GM12878 (cell line): ENCODE measurements around the gene MSI2. TPM values are rescaled to one million over a fixed set of nuclear protein-coding genes. Genes with fewer than 3 reads are reported as not detected.

ENCODE experiments used
- ATAC-seq: fragments of 200-7000 bp; cut with Tn5 transposase; 3 replicates; pipeline ENCODE4 v1.9.1; 2020; ENCODE audit warnings: mild to moderate bottlenecking, moderate library complexity
- BruUV-seq: library from RNA; stranded (reverse); fragments of 400-500 nt; replicated peaks from 2 replicates; lab custom pipeline; 2021; lab: Mats Ljungman, UMichigan
- CTCF ChIA-PET: fragments of 300-600 bp; sonication (Branson Sonifier 250); formaldehyde crosslinking; extraction: SDS; loops from one replicate; lab custom pipeline; 2021; ENCODE audit warnings: inconsistent platforms; lab: Yijun Ruan, JAX
- POLR2A ChIA-PET: fragments of 350-600 bp; formaldehyde crosslinking; extraction: SDS; loops from one replicate; lab custom pipeline; 2021; ENCODE audit warnings: inconsistent platforms; lab: Charles Lee
- RAD21 ChIA-PET: fragments of 300-600 bp; sonication (Branson Sonifier 250); formaldehyde crosslinking; loops from one replicate; lab custom pipeline; 2023; ENCODE audit warnings: antibody characterized with exemption; ENCODE audit not compliant: unreplicated experiment; lab: Charles Lee
- SMC1A ChIA-PET: fragments of 300-600 bp; sonication (Branson Sonifier 250); formaldehyde crosslinking; loops from one replicate; lab custom pipeline; 2023; ENCODE audit not compliant: unreplicated experiment, uncharacterized antibody; lab: Charles Lee
- DNase-seq: peaks from one replicate; pipeline ENCODE4 v3.0.0-alpha.2; 2011; ENCODE audit warnings: low read depth, low spot score
- FAIRE-seq: peaks from 3 replicates; lab custom pipeline; 2011; peaks lifted over from hg19 to GRCh38; lab: Jason Lieb, UNC
- H2AFZ ChIP-seq: 2 replicates; pipeline ENCODE4 v1.6.0; 2011; ENCODE audit warnings: low read depth, low read length, control low read depth; ENCODE audit not compliant: control insufficient read depth
- H3K27ac ChIP-seq: 2 replicates; pipeline ENCODE4 v1.5.1; 2011; ENCODE audit warnings: control low read depth; ENCODE audit not compliant: control insufficient read depth, insufficient read depth
- H3K27me3 ChIP-seq, 2 experiments: replicated peaks in 1 of 2; 2 replicates each; pipeline versions ENCODE4 v1.6.0 to v1.6.1; 2011; ENCODE audit warnings: low read length in 1 of 2; ENCODE audit not compliant: control insufficient read depth in 2 of 2, insufficient read depth in 2 of 2
- H3K36me3 ChIP-seq, 2 experiments: 2 replicates each; pipeline ENCODE4 v1.5.1; 2011; ENCODE audit warnings: low read length in 1 of 2; ENCODE audit not compliant: control insufficient read depth in 2 of 2, insufficient read depth in 2 of 2
- H3K4me1 ChIP-seq: 2 replicates; pipeline ENCODE4 v1.6.1; 2011; ENCODE audit warnings: mild to moderate bottlenecking, low read length, moderate library complexity, mixed read lengths; ENCODE audit not compliant: control insufficient read depth, insufficient read depth
- H3K4me2 ChIP-seq: 2 replicates; pipeline ENCODE4 v1.6.0; 2011; ENCODE audit warnings: control low read depth; ENCODE audit not compliant: control insufficient read depth, insufficient read depth
- H3K4me3 ChIP-seq: fragments of 200-600 bp; sonication (generic); 2 replicates; pipeline ENCODE4 v1.5.1; 2016
- H3K79me2 ChIP-seq: 2 replicates; pipeline ENCODE4 v1.6.0; 2011; ENCODE audit warnings: low read length; ENCODE audit not compliant: control insufficient read depth, insufficient read depth
- H3K9ac ChIP-seq: 2 replicates; pipeline ENCODE4 v1.8.0; 2011; ENCODE audit warnings: low read length, control low read depth, mixed read lengths; ENCODE audit not compliant: control insufficient read depth, insufficient read depth
- H3K9me3 ChIP-seq: replicated peaks from 3 replicates; pipeline ENCODE4 v1.5.1; 2011; ENCODE audit warnings: mild to moderate bottlenecking, low read length; ENCODE audit not compliant: control insufficient read depth, insufficient read depth
- H4K20me1 ChIP-seq: 2 replicates; pipeline ENCODE4 v1.6.0; 2011; ENCODE audit not compliant: control insufficient read depth, insufficient read depth
- BMI1 ChIP-seq: fragments of 450-650 bp; IDR thresholded peaks from 2 replicates; pipeline ENCODE4 v1.6.1; 2016; ENCODE audit warnings: mild to moderate bottlenecking, moderate library complexity, borderline replicate concordance
- EGR1 ChIP-seq, 2 experiments: IDR thresholded peaks; 1 replicate in 1 of 2; 2 replicates in 1 of 2; pipeline ENCODE4 v1.6.1; 2011 to 2012; ENCODE audit warnings: low read depth in 2 of 2, low read length in 2 of 2, borderline replicate concordance in 1 of 2, mild to moderate bottlenecking in 1 of 2, moderate library complexity in 1 of 2
- IKZF1 ChIP-seq: fragments of 450-650 bp; conservative IDR thresholded peaks from 2 replicates; pipeline ENCODE4 v1.6.1; 2017; ENCODE audit warnings: antibody characterized with exemption, mild to moderate bottlenecking
- IRF4 ChIP-seq: IDR thresholded peaks from 2 replicates; pipeline ENCODE4 v1.6.1; 2011; ENCODE audit warnings: low read depth, low read length
- KLF5 ChIP-seq: fragments of 450-650 bp; IDR thresholded peaks from 2 replicates; pipeline ENCODE4 v1.6.1; 2014; ENCODE audit warnings: mild to moderate bottlenecking; ENCODE audit not compliant: partially characterized antibody
- LARP7 ChIP-seq: fragments of 450-650 bp; IDR thresholded peaks from 2 replicates; pipeline ENCODE4 v1.6.1; 2017; ENCODE audit warnings: mild to moderate bottlenecking
- NFYA ChIP-seq: IDR thresholded peaks from 2 replicates; pipeline ENCODE4 v1.6.1; 2011; ENCODE audit warnings: low read depth, mild to moderate bottlenecking, low read length, improper control_type of control experiment, borderline replicate concordance
- PAX5 ChIP-seq: IDR thresholded peaks from 2 replicates; pipeline ENCODE4 v1.6.1; 2011; ENCODE audit warnings: low read depth, low read length, borderline replicate concordance
- POLR2A ChIP-seq: IDR thresholded peaks from 2 replicates; pipeline ENCODE4 v1.6.1; 2011; ENCODE audit warnings: low read depth, mild to moderate bottlenecking, low read length
- POU2F2 ChIP-seq: IDR thresholded peaks from 3 replicates; pipeline ENCODE4 v1.6.1; 2011; ENCODE audit warnings: low read depth, mild to moderate bottlenecking, low read length, borderline replicate concordance
- RAD51 ChIP-seq: fragments of 450-650 bp; IDR thresholded peaks from 2 replicates; pipeline ENCODE4 v1.6.1; 2016; ENCODE audit warnings: moderate library complexity, mild to moderate bottlenecking, inconsistent platforms
- RFX5 ChIP-seq: IDR thresholded peaks from 2 replicates; pipeline ENCODE4 v1.6.1; 2011; ENCODE audit warnings: low read depth, low read length, improper control_type of control experiment
- SMAD5 ChIP-seq: IDR thresholded peaks from 2 replicates; pipeline ENCODE4 v1.6.1; 2016; ENCODE audit warnings: antibody characterized with exemption, low read depth
- SP1 ChIP-seq: IDR thresholded peaks from one replicate; pipeline ENCODE4 v1.6.1; 2011; ENCODE audit warnings: low read depth, low read length
- SREBF1 ChIP-seq: IDR thresholded peaks from 2 replicates; pipeline ENCODE4 v1.6.1; 2012; ENCODE audit warnings: mild to moderate bottlenecking, low read length
- SUZ12 ChIP-seq: fragments of 200-600 bp; sonication (generic); IDR thresholded peaks from one replicate; pipeline ENCODE4 v1.6.1; 2018; ENCODE audit warnings: antibody characterized with exemption, mild to moderate bottlenecking; ENCODE audit not compliant: unreplicated experiment
- TBL1XR1 ChIP-seq: IDR thresholded peaks from 2 replicates; pipeline ENCODE4 v1.6.1; 2012; ENCODE audit warnings: low read depth, low read length, improper control_type of control experiment
- ZNF24 ChIP-seq: fragments of 450-650 bp; IDR thresholded peaks from 2 replicates; pipeline ENCODE4 v1.6.1; 2017; ENCODE audit warnings: antibody characterized with exemption, mild to moderate bottlenecking
- WGBS: methylation state at CpG from one replicate; pipeline ENCODE4 v1.1.6; 2016; ENCODE audit warnings: low lambda C conversion rate; ENCODE audit not compliant: insufficient replicate concordance, insufficient coverage; ENCODE audit errors: missing lambda C conversion rate; 5-methylcytosine and 5-hydroxymethylcytosine counted together
- in situ Hi-C: fragments of 300-500 bp; cut with MboI; formaldehyde crosslinking; loops from 9 replicates; pipeline ENCODE4 v1.14.3; 2018; ENCODE audit warnings: mixed read lengths
- intact Hi-C: fragments of 100-400 bp; cut with micrococcal nuclease; formaldehyde crosslinking; loops from one replicate; pipeline ENCODE4 v1.14.2; 2022; ENCODE audit not compliant: unreplicated experiment
- polyA plus RNA-seq, 11 experiments: library from polyadenylated mRNA; depleted of rRNA in 4 of 11; unstranded in 6 of 11; stranded (reverse) in 5 of 11; fragments of >200 nt; fragmentation: Nextera tagmentation in 4 of 11; fragmentation: Illumina TruSeq in 1 of 11; extraction: Ambion mirVana in 4 of 11; extraction: Trizol in 1 of 11; gene quantifications; 1 replicate in 1 of 11; 2 replicates in 10 of 11; pipeline versions ENCODE4 v1.2.1 to v1.2.3, GENCODE V29; 2011 to 2016; ENCODE audit warnings: inconsistent platforms in 2 of 11, missing spikeins in 2 of 11, low read depth in 1 of 11
- total RNA-seq, 4 experiments: library from RNA; depleted of rRNA in 3 of 4; stranded (reverse); fragments of >200 nt in 3 of 4; fragmentation: Illumina TruSeq in 1 of 4; extraction: Trizol in 1 of 4; gene quantifications; 2 replicates each; pipeline versions ENCODE4 v1.2.1 to v1.2.3, GENCODE V29; 2013 to 2021
- TF ChIP-seq, protein P1 (sequence below): fragments of 450-650 bp; IDR thresholded peaks from 2 replicates; pipeline ENCODE4 v1.6.1; 2017; ENCODE audit warnings: mild to moderate bottlenecking, low read depth, inconsistent platforms; ENCODE audit not compliant: poor library complexity, severe bottlenecking
- TF ChIP-seq, protein P2 (sequence below): fragments of 450-650 bp; IDR thresholded peaks from 2 replicates; pipeline ENCODE4 v1.6.1; 2017; ENCODE audit warnings: borderline replicate concordance

MSI2 gene
- total and polyA plus RNA-seq, 10 of the 15 experiments (the other 5 are each of a cell fraction or from before 2014, with no cell fraction given), result 6.1 to 76.1 (median 42.0) TPM

DNA sequence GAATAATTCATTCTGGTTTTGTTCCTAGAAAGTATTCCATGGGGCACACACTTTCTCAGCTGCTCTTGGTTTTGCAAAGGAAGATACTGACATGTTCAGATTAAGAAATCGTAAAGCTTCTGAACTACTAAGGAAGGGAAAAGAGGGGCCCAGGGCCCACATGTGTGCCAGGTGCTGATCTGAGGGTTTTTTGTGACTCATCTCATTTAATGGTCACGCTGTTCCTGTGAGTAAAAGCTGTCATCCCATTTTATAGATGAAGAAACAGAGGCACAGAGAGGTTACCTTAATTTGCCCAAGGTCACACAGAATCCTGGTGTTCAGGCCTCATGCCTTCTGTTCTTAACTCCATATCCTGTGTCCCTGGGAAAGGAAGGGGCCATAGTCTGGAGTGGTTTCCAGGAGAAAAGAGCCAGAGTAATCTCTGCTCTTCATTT, 113.2 kb downstream of the MSI2 start (continued):
- TF ChIP-seq KLF5 (no peak), EGR1 (IDR thresholded peaks at IDR 0.05; ENCODE audit: borderline replicate concordance in 1 of 2, low read depth in 2 of 2, low read length in 2 of 2) (no peak)

DNA sequence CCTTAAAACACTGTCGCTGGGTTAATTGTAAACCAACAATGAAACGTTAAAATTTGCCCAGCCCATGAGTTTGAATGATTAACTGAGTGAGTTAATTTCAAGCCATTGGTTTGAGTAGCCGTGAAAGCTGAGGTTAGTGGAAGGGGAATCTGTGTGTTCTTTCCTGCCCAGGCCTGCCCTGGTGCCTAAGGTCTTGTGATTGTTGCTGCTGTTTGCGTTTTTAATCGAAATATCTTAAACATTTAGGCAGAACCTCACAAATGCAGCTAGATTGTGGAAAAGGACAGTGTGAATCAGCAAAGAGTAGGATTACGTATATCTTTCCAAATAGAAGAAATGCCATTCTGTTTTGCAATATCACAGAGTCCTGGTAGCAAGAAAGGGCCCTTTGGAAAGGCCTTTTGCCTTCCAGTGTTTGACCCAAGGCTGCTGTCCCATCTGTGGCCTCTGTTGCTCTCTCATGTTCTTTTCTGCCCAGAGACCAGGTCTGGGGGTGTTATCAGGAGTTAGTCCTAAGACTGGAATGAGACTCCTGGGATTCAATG, 113.8 kb downstream of the MSI2 start:
- ChIA-PET CTCF (interaction anchor here (0.8 to 6.3 kb wide), 10 partner anchors 10 to 302 kb away, joined by 3 to 33 read pairs (median 3); no protein-coding TSS in a partner anchor), POLR2A (interaction anchor here (0.8 to 9.1 kb wide), 9 partner anchors 13 to 113 kb away, joined by 3 to 80 read pairs (median 3); partner anchors contain the start of gene MSI2), RAD21 (interaction anchor here (1.1 to 6.2 kb wide), 11 partner anchors 13 to 378 kb away, joined by 3 to 103 read pairs (median 5); no protein-coding TSS in a partner anchor), SMC1A (interaction anchor here (0.8 to 9.4 kb wide), 15 partner anchors 13 to 127 kb away, joined by 3 to 141 read pairs (median 4); no protein-coding TSS in a partner anchor)
- Histone ChIP-seq H3K4me2 (peak overlapping the region; percentile 41; the same call in 1 of the 2 replicates), H3K79me2 (peaks cover 41% of the 10 kb centered on the region), H3K4me3 (no peak overlapping the region), H3K9ac (peak overlapping the region; percentile 2; the same call in 1 of the 2 replicates), H3K9me3 (peaks cover 5% of the 10 kb centered on the region; the same call in 2 of the 3 replicates), H4K20me1 (no peaks in the 10 kb centered on the region), H3K36me3 (peaks cover 0 to 4% of the 10 kb centered on the region in 2 experiments; a peak in 2 of 4 replicates), H3K27me3 (no peaks in the 10 kb centered on the region), H2AFZ (no peak overlapping the region), H3K27ac (peak overlapping the region; percentile 75), H3K4me1 (peaks cover 51% of the 10 kb centered on the region)
- no peak for DNase-seq
- peak; percentile 84 for ATAC-seq
- no peak for FAIRE-seq
- TSS peak; percentile 53 for BruUV-seq
- intact Hi-C loops, result no loop called here
- in situ Hi-C loops, result no loop called here
- 63% methylated on average over 6 of the region's 6 CpGs for WGBS
- TF ChIP-seq TBL1XR1, result no peak
- TF ChIP-seq SMAD5, result no peak
- no peak for TF ChIP-seq SP1
- peak; percentile 67 for TF ChIP-seq BMI1
- no peak for TF ChIP-seq EGR1 (IDR thresholded peaks at IDR 0.05; ENCODE audit: borderline replicate concordance in 1 of 2, low read depth in 2 of 2, low read length in 2 of 2)
- TF ChIP-seq POU2F2, result no peak
- TF ChIP-seq, protein P1, sequence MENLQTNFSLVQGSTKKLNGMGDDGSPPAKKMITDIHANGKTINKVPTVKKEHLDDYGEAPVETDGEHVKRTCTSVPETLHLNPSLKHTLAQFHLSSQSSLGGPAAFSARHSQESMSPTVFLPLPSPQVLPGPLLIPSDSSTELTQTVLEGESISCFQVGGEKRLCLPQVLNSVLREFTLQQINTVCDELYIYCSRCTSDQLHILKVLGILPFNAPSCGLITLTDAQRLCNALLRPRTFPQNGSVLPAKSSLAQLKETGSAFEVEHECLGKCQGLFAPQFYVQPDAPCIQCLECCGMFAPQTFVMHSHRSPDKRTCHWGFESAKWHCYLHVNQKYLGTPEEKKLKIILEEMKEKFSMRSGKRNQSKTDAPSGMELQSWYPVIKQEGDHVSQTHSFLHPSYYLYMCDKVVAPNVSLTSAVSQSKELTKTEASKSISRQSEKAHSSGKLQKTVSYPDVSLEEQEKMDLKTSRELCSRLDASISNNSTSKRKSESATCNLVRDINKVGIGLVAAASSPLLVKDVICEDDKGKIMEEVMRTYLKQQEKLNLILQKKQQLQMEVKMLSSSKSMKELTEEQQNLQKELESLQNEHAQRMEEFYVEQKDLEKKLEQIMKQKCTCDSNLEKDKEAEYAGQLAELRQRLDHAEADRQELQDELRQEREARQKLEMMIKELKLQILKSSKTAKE, result peak; percentile 91
- TF ChIP-seq SREBF1, result no peak
- TF ChIP-seq, protein P2, sequence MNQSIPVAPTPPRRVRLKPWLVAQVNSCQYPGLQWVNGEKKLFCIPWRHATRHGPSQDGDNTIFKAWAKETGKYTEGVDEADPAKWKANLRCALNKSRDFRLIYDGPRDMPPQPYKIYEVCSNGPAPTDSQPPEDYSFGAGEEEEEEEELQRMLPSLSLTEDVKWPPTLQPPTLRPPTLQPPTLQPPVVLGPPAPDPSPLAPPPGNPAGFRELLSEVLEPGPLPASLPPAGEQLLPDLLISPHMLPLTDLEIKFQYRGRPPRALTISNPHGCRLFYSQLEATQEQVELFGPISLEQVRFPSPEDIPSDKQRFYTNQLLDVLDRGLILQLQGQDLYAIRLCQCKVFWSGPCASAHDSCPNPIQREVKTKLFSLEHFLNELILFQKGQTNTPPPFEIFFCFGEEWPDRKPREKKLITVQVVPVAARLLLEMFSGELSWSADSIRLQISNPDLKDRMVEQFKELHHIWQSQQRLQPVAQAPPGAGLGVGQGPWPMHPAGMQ, result no peak
- TF ChIP-seq PAX5, result no peak
- TF ChIP-seq IRF4, result 0 out of 2 replicates have a peak, but pooled peaks have one; percentile 29
- no peak for TF ChIP-seq RAD51
- TF ChIP-seq SUZ12, result no peak
- TF ChIP-seq POLR2A, result no peak
- peak; percentile 69; the same call in 1 of the 2 replicates for TF ChIP-seq ZNF24
- TF ChIP-seq IKZF1, result peak; percentile 83
- no peak for TF ChIP-seq NFYA
- TF ChIP-seq LARP7, result no peak
- TF ChIP-seq RFX5, result no peak
